Activated CD4-positive, CD25-positive, alpha-beta regulatory T cell treated with anti-CD3 and anti-CD28 coated beads, Interleukin-2, amount 50 U/mL, for 24 hours (primary cell): ENCODE results near the gene TRIM43B.
"Not testable (repeated sequence)": the region's sequence is repeated elsewhere in the genome, so short reads cannot be mapped to it uniquely, and the experiment has no call there.

Source experiments
- ATAC-seq, 2 donors: fragments of 150-1000 bp; cut with Tn5 transposase; one replicate each; pipeline ENCODE4 v1.10.0; 2021; ENCODE audit warnings: mild to moderate bottlenecking in 1 of 2, moderate library complexity in 1 of 2

The TRIM43B gene

GRCh38 chr2:95433373-95433772 is 51.2 kb downstream of the TRIM43B start:
- ATAC-seq, result not testable (repeated sequence)

- ATAC-seq, result not testable (repeated sequence)
These were observed 54.6 kb downstream of the TRIM43B start for GRCh38 chr2:95429748-95430467.

GRCh38 chr2:95427196-95427867 is 57.2 kb downstream of the TRIM43B start:
- not testable (repeated sequence) for ATAC-seq
